Breast epithelium (tissue), 3 donors: ENCODE results near the gene SLC4A2.

Experiments used
- POLR2A ChIP-seq: fragments of 450-650 bp; IDR thresholded peaks from one replicate; pipeline ENCODE4 v1.6.1; 2016; ENCODE audit warnings: antibody characterized with exemption, mild to moderate bottlenecking, moderate library complexity
- POLR2AphosphoS5 ChIP-seq, 3 donors: sonication (generic); formaldehyde crosslinking; IDR thresholded peaks; one replicate each; pipeline ENCODE4 v1.6.1; 2017; ENCODE audit warnings: antibody characterized with exemption in 3 of 3
- TF ChIP-seq, protein P1 (sequence below), 3 donors: fragments of 450-650 bp; IDR thresholded peaks; one replicate each; pipeline ENCODE4 v1.5.1; 2016 to 2017; ENCODE audit warnings: antibody characterized with exemption in 3 of 3, mild to moderate bottlenecking in 3 of 3, moderate library complexity in 3 of 3

GRCh38 chr7:151064454-151064853 lies 5.1 kb downstream of the SLC4A2 start:
- TF ChIP-seq, protein P1, sequence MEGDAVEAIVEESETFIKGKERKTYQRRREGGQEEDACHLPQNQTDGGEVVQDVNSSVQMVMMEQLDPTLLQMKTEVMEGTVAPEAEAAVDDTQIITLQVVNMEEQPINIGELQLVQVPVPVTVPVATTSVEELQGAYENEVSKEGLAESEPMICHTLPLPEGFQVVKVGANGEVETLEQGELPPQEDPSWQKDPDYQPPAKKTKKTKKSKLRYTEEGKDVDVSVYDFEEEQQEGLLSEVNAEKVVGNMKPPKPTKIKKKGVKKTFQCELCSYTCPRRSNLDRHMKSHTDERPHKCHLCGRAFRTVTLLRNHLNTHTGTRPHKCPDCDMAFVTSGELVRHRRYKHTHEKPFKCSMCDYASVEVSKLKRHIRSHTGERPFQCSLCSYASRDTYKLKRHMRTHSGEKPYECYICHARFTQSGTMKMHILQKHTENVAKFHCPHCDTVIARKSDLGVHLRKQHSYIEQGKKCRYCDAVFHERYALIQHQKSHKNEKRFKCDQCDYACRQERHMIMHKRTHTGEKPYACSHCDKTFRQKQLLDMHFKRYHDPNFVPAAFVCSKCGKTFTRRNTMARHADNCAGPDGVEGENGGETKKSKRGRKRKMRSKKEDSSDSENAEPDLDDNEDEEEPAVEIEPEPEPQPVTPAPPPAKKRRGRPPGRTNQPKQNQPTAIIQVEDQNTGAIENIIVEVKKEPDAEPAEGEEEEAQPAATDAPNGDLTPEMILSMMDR (IDR thresholded peaks at IDR 0.05): no peak
- TF ChIP-seq POLR2A (no peak), POLR2AphosphoS5 (IDR thresholded peaks at IDR 0.05) (no peak)
